Keratinocyte (primary cell): ENCODE measurements around the gene GREM1. TPM values are rescaled to one million over a fixed set of nuclear protein-coding genes. Genes with fewer than 3 reads are reported as not detected.

Source experiments
- DNase-seq: peaks from one replicate; pipeline ENCODE4 v3.0.0-alpha.2; 2011; ENCODE audit warnings: low read depth, missing footprints, low spot score
- FAIRE-seq: peaks from 2 replicates; lab custom pipeline; 2011; peaks lifted over from hg19 to GRCh38; lab: Jason Lieb, UNC
- H2AFZ ChIP-seq: 2 replicates; pipeline ENCODE4 v1.6.0; 2012; ENCODE audit warnings: low read length, control low read depth, inconsistent platforms; ENCODE audit not compliant: control insufficient read depth
- H3K27ac ChIP-seq: 2 replicates; pipeline ENCODE4 v1.5.1; 2011; ENCODE audit warnings: low read length; ENCODE audit not compliant: control insufficient read depth, insufficient read depth
- H3K27me3 ChIP-seq: 3 replicates; pipeline ENCODE4 v1.6.0; 2011; ENCODE audit warnings: low read length; ENCODE audit not compliant: control insufficient read depth, insufficient read depth; ENCODE audit errors: extremely low read depth
- H3K36me3 ChIP-seq, 2 experiments: 2 replicates in 1 of 2; 3 replicates in 1 of 2; pipeline ENCODE4 v1.5.1; 2011; ENCODE audit warnings: low read length in 2 of 2, mild to moderate bottlenecking in 1 of 2; ENCODE audit not compliant: control insufficient read depth in 2 of 2, insufficient read depth in 2 of 2; ENCODE audit errors: extremely low read depth in 1 of 2
- H3K4me1 ChIP-seq: 3 replicates; pipeline ENCODE4 v1.5.1; 2011; ENCODE audit warnings: low read length; ENCODE audit not compliant: control insufficient read depth, insufficient read depth; ENCODE audit errors: extremely low read depth
- H3K4me2 ChIP-seq: 3 replicates; pipeline ENCODE4 v1.6.0; 2011; ENCODE audit warnings: low read depth, low read length; ENCODE audit not compliant: control insufficient read depth, insufficient read depth; ENCODE audit errors: extremely low read depth
- H3K4me3 ChIP-seq, 3 experiments: fragments of 200-600 bp in 1 of 3; sonication (generic) in 1 of 3; 2 replicates in 2 of 3; 3 replicates in 1 of 3; pipeline ENCODE4 v1.5.1; 2011 to 2016; ENCODE audit warnings: low read length in 3 of 3, mild to moderate bottlenecking in 3 of 3, control low read depth in 2 of 3, inconsistent platforms in 1 of 3, low read depth in 1 of 3, mixed read lengths in 1 of 3, mixed run types in 1 of 3, moderate library complexity in 1 of 3; ENCODE audit not compliant: control insufficient read depth in 2 of 3, insufficient read depth in 2 of 3; ENCODE audit errors: extremely low read depth in 1 of 3
- H3K79me2 ChIP-seq: 2 replicates; pipeline ENCODE4 v1.6.0; 2012; ENCODE audit warnings: low read length; ENCODE audit not compliant: control insufficient read depth, insufficient read depth
- H3K9ac ChIP-seq: 3 replicates; pipeline ENCODE4 v1.6.0; 2011; ENCODE audit warnings: low read length; ENCODE audit not compliant: control insufficient read depth, insufficient read depth; ENCODE audit errors: extremely low read depth
- H3K9me1 ChIP-seq: 3 replicates; pipeline ENCODE4 v1.6.0; 2011; ENCODE audit warnings: low read length; ENCODE audit not compliant: control insufficient read depth, insufficient read depth; ENCODE audit errors: extremely low read depth
- H3K9me3 ChIP-seq: 2 replicates; pipeline ENCODE4 v1.5.1; 2012; ENCODE audit warnings: low read depth, low read length; ENCODE audit not compliant: control insufficient read depth
- H4K20me1 ChIP-seq: 3 replicates; pipeline ENCODE4 v1.6.0; 2011; ENCODE audit warnings: low read length; ENCODE audit not compliant: control insufficient read depth, insufficient read depth; ENCODE audit errors: extremely low read depth
- CTCF ChIP-seq, 3 experiments: IDR thresholded peaks in 1 of 3; conservative IDR thresholded peaks in 1 of 3; optimal IDR thresholded peaks in 1 of 3; 2 replicates in 2 of 3; 3 replicates in 1 of 3; pipeline versions ENCODE3 to v1.5.1; 2011; ENCODE audit warnings: low read length in 3 of 3, mild to moderate bottlenecking in 3 of 3, moderate library complexity in 2 of 3, control low read depth in 1 of 3, inconsistent platforms in 1 of 3; ENCODE audit not compliant: insufficient read depth in 2 of 3; ENCODE audit errors: extremely low read depth in 1 of 3
- EZH2 ChIP-seq: IDR thresholded peaks from one replicate; pipeline ENCODE4 v1.6.1; 2012; ENCODE audit warnings: inconsistent platforms, mild to moderate bottlenecking, low read length, moderate library complexity
- dilution Hi-C: fragments of 300-500 bp; cut with MboI; formaldehyde crosslinking; loops from one replicate; pipeline ENCODE4 v1.7.0; 2020; ENCODE audit warnings: low sequenced_read_pairs; ENCODE audit not compliant: extremely low pct_ligation_motif_present
- polyA plus RNA-seq, 5 experiments: library from polyadenylated mRNA; depleted of rRNA in 3 of 5; stranded (reverse) in 3 of 5; stranded (forward) in 1 of 5; unstranded in 1 of 5; fragments of >200 nt; gene quantifications; 1 replicate in 1 of 5; 2 replicates in 3 of 5; 3 replicates in 1 of 5; pipeline versions ENCODE4 v1.2.1 to v1.2.3, GENCODE V29; 2011 to 2012; ENCODE audit warnings: missing spikeins in 2 of 5, low read depth in 1 of 5, low replicate concordance in 1 of 5

Gene GREM1
- polyA plus RNA-seq, 1 donor (not counting 4 experiments of a cell fraction or from before 2014, with no cell fraction given) = 0.04 TPM

- Histone ChIP-seq H2AFZ (no peak overlapping the region), H3K4me3 (no peak overlapping the region), H3K9me1 (no peaks in the 10 kb centered on the region), H3K79me2 (no peaks in the 10 kb centered on the region), H3K27ac (no peak overlapping the region), H3K4me1 (peaks cover 15% of the 10 kb centered on the region), H3K36me3 (no peaks in the 10 kb centered on the region), H3K4me2 (no peak overlapping the region), H3K9me3 (no peaks in the 10 kb centered on the region), H3K27me3 (no peaks in the 10 kb centered on the region), H3K9ac (no peak overlapping the region), H4K20me1 (no peaks in the 10 kb centered on the region)
- dilution Hi-C loops = no loop called here
- DNase-seq (no peak), FAIRE-seq (no peak)
- TF ChIP-seq EZH2 (no peak), CTCF (optimal IDR thresholded peaks at IDR 0.05 in 1 of 3, IDR thresholded peaks at IDR 0.05 in 1 of 3, conservative IDR thresholded peaks at IDR 0.05 in 1 of 3; ENCODE audit: extremely low read depth in 1 of 3, insufficient read depth in 2 of 3, low read length in 3 of 3) (no peak)
Observed at GRCh38 chr15:32701863-32702262, 15.9 kb upstream of the GREM1 start.

GRCh38 chr15:32704395-32704981 lies 13.3 kb upstream of the GREM1 start:
- dilution Hi-C loops = no loop called here
- Histone ChIP-seq H3K9me1 (no peaks in the 10 kb centered on the region), H3K4me1 (peaks cover 18% of the 10 kb centered on the region), H3K79me2 (no peaks in the 10 kb centered on the region), H4K20me1 (no peaks in the 10 kb centered on the region), H3K4me2 (no peak overlapping the region), H3K27ac (no peak overlapping the region), H2AFZ (no peak overlapping the region), H3K27me3 (no peaks in the 10 kb centered on the region), H3K4me3 (no peak overlapping the region), H3K36me3 (no peaks in the 10 kb centered on the region), H3K9me3 (no peaks in the 10 kb centered on the region), H3K9ac (no peak overlapping the region)
- no peak for TF ChIP-seq CTCF (optimal IDR thresholded peaks at IDR 0.05 in 1 of 3, IDR thresholded peaks at IDR 0.05 in 1 of 3, conservative IDR thresholded peaks at IDR 0.05 in 1 of 3; ENCODE audit: extremely low read depth in 1 of 3, insufficient read depth in 2 of 3, low read length in 3 of 3)
- no peak for TF ChIP-seq EZH2
- DNase-seq (no peak), FAIRE-seq (peak; percentile 74)
